Inflammatory macrophage treated with lipopolysaccharide for 1 hour (primary cell): ENCODE data around the gene EGFL7.
"Not testable (repeated sequence)": the region's sequence is repeated elsewhere in the genome, so short reads cannot be mapped to it uniquely, and the experiment has no call there.

ENCODE experiments used
- DNase-seq, 2 donors: peaks; one replicate each; pipeline ENCODE4 v3.0.0-alpha.2; 2020 to 2022

The EGFL7 gene

DNA sequence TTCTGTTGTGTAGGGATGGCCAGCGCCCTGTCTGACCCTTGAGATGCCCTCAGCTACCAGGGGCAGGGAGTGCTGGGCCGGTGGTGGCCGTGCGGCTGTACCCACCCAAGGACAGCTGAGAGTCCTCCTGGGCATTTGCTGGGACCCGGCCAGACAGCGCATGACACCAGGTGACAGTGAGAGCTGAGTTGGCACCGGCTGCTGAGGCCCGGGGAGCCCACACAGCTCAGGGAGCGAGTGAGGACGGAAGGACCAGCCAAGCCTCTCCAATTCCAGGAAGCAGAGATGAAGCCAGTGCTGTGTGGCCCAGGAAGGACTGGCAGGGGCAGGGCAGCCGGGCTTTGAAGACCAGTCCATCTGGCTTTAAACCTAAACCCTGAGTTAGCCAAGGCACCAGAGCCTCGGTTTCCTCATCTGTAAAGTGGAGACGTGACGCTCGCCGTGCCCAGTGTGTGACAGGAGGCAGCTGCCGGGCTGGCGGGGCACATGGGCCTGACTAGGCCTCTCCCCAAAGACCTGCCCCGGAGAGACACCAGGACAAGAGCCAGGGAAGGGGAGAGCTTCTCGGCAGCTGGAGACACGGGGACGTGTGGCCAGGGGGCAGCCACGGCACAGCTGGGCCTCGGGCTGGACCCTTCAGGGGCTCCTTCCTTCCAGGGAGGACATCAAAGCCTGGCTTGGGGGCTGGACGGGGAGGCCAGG, 27.5 kb downstream of the EGFL7 start:
- no peak for DNase-seq

- DNase-seq, result no peak
Measured at GRCh38 chr9:136690806-136691261, 28.1 kb downstream of the EGFL7 start.

GRCh38 chr9:136691316-136692184, 28.8 kb downstream of the EGFL7 start:
- DNase-seq, result no peak

DNA sequence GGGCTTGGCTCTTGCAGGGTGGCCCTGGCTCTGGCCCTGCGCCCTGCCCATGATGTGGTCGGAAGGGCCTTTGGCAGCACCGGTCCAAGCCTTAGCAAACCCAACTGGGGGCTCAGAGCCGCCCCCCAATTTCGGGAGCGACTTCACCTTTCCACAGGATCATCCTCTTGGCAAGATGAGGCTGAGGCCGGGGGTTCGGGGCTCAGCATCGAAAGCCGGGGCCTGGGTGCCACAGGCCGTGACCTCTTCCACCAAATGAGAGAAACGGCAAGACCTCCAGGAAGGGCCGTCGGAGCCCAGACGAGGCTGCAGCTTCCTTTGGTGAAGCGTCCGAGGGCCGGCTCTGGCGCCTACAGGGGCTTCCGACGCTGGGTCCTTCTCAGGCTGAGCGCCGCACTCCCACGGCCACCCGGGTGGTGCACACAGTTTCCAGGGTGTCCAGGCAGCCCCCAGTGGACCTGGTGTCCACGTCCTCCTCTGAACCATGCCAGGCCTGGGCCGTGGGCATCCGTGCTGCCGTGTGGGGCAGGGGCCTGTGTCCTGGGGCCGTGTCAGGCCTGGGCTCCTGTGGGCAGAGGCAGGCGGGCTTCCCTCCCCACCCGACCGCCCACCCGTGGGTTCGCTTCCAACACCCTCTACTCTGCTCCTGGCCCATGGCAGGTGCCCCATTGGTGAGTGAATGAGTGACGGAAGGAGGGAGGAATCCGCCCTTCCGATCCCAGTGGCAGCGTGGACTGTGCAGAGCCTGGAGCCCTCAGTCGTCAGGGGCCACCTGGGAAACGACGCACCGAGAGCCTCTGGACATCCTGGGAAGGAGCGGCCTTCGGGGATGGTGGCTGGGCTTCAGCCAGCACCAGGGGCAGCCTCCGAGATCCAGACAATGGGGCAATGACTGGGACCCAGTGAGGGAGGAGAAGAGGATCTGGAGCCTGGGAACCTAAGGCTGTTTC, 29.7 kb downstream of the EGFL7 start:
- DNase-seq, result no peak

DNA sequence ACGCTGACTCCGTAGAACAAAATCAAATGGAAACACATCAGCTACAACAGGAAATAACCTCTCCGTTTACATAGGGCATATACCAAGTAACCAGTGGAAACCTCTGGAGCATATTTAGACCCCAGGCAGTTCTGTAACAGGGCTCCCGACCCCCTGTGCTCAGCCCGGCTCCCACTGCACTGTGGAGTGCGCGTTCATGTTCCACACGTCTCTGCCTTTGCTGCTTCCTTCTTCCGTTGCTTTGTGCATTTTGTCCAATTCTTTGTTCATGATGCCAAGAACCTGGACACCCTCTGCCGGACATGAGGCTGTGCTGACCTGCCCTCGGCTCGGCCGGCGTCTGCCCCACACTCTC, 30.4 kb downstream of the EGFL7 start:
- no peak for DNase-seq

GRCh38 chr9:136693490-136694162, 30.9 kb downstream of the EGFL7 start:
- DNase-seq, result no peak

- peak; percentile 33 to 81 for DNase-seq
Measured at GRCh38 chr9:136694163-136694871, 31.6 kb downstream of the EGFL7 start.

GRCh38 chr9:136694872-136695247, 32.1 kb downstream of the EGFL7 start:
- no peak for DNase-seq

DNA sequence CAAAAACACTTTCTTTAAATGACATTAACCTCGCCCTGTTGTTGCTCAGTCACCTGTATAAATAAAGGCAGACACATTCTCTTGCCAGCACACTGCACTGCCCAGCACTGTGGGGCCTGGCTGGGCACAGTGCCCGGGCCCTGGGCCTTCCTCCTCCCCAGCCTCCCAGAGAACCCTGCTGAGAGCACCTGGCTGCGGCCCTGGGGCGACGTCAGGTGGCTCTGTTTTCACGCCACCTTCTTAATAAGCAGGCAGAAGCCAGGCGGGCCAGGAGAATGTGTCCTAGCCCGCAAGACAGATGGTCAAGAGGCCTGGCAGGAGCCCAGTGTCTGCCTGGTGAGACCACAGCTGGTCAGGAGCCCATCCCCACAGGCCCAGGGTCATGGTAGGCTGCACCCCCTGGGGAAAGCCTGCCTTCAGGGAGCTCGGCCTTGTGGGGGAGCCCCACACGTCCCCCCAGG, 32.7 kb downstream of the EGFL7 start:
- no peak for DNase-seq

DNA sequence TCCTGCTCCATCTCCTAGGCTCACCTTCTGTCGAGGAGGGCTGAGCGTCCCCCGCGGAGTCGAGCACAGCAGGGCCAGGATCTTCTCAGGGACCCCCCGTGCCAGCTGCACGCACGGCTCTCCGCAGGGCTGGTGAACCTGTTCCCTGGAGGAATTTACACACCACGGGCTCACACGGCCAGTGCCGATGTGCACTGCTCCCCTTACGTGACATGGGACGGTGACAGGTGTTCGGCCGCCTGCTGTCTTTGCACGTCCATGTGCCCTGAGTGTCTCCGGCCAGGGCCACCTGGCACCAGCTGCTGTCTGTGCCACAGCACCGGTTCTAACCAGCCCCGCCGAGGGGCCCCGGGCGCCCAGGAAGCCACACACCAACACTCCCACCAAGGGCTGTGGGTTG, 33.2 kb downstream of the EGFL7 start:
- no peak for DNase-seq

- no peak for DNase-seq
Measured at GRCh38 chr9:136696502-136696901, 33.8 kb downstream of the EGFL7 start.

GRCh38 chr9:136697146-136697820, 34.6 kb downstream of the EGFL7 start:
- DNase-seq, result no peak

DNA sequence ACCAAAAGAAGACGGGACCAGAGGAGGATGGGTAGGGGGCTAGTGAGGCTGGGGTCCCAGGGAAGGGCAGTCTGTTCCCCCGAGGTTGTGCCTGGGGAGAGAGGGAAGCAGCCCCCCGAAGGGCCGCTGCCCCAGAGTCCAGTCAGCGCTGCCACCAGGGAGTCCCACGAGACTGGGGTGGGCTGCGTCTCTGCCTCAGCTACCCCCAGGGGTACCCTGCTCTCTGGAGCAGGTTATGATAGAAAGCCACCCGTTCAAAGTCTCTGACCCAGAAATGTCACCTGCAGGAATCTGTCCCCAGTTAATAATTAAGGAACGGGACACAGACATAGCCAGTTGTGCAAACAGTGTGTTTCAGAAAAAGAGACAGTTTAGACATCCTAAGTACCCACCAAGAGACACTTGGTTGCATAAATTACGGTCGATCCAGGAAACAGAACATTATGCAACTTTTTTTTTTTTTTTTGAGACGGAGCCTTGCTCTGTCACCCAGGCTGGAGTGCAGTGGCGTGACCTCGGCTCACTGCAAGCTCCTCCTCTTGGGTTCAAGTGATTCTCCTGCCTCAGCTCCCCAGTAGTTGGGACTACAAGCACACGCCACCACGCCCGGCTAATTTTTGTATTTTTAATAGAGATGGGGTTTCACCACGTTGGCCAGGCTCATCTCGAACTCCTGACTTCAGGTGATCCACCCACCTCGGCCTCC, 35.3 kb downstream of the EGFL7 start:
- peak; percentile 83 to 84 for DNase-seq

GRCh38 chr9:136698635-136699246, 36.0 kb downstream of the EGFL7 start:
- DNase-seq, result no peak

- DNase-seq, result no peak
Measured at GRCh38 chr9:136700304-136700703, 37.6 kb downstream of the EGFL7 start.

- DNase-seq, result peak; percentile 57 to 79
Measured at GRCh38 chr9:136700959-136701667, 38.4 kb downstream of the EGFL7 start.

GRCh38 chr9:136701668-136702053, 38.9 kb downstream of the EGFL7 start:
- DNase-seq, result no peak

DNA sequence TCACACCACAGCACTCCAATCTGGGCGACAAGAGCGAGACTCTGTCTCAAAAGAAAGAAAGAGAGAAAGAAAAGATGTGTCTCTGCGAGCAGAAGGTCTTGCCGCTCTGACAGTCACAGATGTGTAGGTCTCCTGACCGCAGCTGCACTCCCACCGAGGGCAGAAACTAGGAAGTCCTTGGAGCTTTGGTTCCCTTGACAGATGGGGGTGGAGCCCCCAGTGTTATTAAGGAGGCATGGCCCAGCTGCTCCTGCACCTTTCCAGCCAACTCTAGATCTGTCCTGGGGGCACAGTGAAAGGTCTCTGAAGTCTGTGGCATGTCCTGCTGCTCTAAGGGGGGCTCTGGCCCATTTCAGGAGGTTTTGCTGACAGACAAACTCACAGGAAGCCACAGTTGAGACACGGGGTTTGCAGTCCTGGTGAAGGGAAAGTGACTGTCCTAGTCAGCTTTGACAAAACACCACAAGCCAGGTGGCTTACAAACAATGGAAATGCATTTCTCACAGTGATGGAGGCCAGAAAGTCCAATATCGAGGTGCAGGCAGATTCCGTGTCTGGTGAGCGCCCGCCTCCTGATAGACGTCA, 40.7 kb downstream of the EGFL7 start:
- peak; percentile 42 to 65 for DNase-seq

DNA sequence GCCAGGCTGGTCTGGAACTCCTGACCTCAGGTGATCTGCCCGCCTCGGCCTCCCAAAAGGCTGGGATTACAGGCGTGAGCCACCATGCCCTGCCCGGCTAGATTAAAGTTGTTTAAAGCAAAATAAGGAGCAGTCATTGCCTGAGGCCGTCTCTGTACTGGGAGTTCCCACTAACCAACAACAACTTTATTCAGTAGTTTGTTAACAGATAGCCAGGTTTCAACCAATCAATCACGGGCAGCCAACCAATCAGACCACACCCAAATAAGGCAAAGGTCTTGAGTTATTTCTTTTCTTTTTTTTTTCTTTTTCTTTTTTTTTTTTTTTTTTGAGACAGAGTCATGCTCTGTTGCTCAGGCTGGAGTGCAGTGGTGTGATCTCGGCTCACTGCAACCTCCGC, 42.0 kb downstream of the EGFL7 start:
- not testable (repeated sequence) for DNase-seq
